Prostate gland (tissue), 2 donors: ENCODE data around the gene LTB. TPM values are rescaled to one million over a fixed set of nuclear protein-coding genes. Genes with fewer than 3 reads are reported as not detected.

ENCODE experiments used
- DNase-seq: peaks from one replicate; pipeline ENCODE4 v3.0.0-alpha.2; 2019; ENCODE audit warnings: low spot score
- H3K27ac ChIP-seq, 2 donors: fragments of 200-600 bp; sonication (generic); 2 replicates each; pipeline ENCODE4 v1.5.1; 2017 to 2019
- H3K27me3 ChIP-seq: fragments of 200-600 bp; sonication (generic); replicated peaks from 2 replicates; pipeline ENCODE4 v1.5.1; 2019; ENCODE audit not compliant: insufficient read depth
- H3K36me3 ChIP-seq, 2 donors: fragments of 200-600 bp; sonication (generic); 1 replicate in 1 of 2; 2 replicates in 1 of 2; pipeline versions ENCODE4 v1.5.1 to v1.8.1; 2017 to 2019
- H3K4me1 ChIP-seq: fragments of 200-600 bp; sonication (generic); replicated peaks from 2 replicates; pipeline ENCODE4 v1.5.1; 2019
- H3K4me3 ChIP-seq, 2 donors: fragments of 200-600 bp; sonication (generic); 2 replicates each; pipeline ENCODE4 v1.5.1; 2017 to 2019
- H3K9me3 ChIP-seq: fragments of 200-600 bp; sonication (generic); 2 replicates; pipeline ENCODE4 v1.5.1; 2017
- CTCF ChIP-seq, 4 experiments: fragments of 200-600 bp in 2 of 4; fragments of 450-650 bp in 2 of 4; sonication (generic) in 2 of 4; IDR thresholded peaks; 1 replicate in 3 of 4; 2 replicates in 1 of 4; pipeline ENCODE4 v1.5.1; 2016 to 2019; ENCODE audit warnings: antibody characterized with exemption in 4 of 4, mild to moderate bottlenecking in 2 of 4, moderate library complexity in 2 of 4
- POLR2A ChIP-seq: fragments of 450-650 bp; IDR thresholded peaks from one replicate; pipeline ENCODE4 v1.6.1; 2016; ENCODE audit warnings: antibody characterized with exemption, mild to moderate bottlenecking
- POLR2AphosphoS5 ChIP-seq: sonication (generic); formaldehyde crosslinking; IDR thresholded peaks from one replicate; pipeline ENCODE4 v1.6.1; 2017; ENCODE audit warnings: antibody characterized with exemption
- WGBS: methylation state at CpG from one replicate; pipeline ENCODE4 v1.1.5; 2018; 5-methylcytosine and 5-hydroxymethylcytosine counted together
- intact Hi-C: fragments of 100-400 bp; cut with DNase I; formaldehyde crosslinking; loops from one replicate; pipeline ENCODE4 v1.14.2; 2022
- total RNA-seq, 2 donors: library from RNA; depleted of rRNA; stranded (reverse); fragments of >200 nt; gene quantifications; one replicate each; pipeline ENCODE4 v1.1.0, GENCODE V29; 2016

The LTB gene
- total RNA-seq, 2 donors from 2014 or later, result 0.97 TPM; not detected in 1

GRCh38 chr6:31621320-31621939 is 39.2 kb upstream of the LTB start:
- 7% methylated on average over 15 of the region's 15 CpGs for WGBS
- TF ChIP-seq POLR2AphosphoS5 (no peak), POLR2A (no peak), CTCF (IDR thresholded peaks at IDR 0.05) (no peak)
- intact Hi-C loops, result loop anchor here (5.0 kb wide), 1 partner anchor 1351 kb away; no protein-coding TSS in a partner anchor
- H3K4me3 ChIP-seq, result peak overlapping the region; percentile 63 to 84
- H3K27ac ChIP-seq, result peak overlapping the region; percentile 92 to 96
- no peaks in the 10 kb centered on the region for H3K27me3 ChIP-seq
- DNase-seq, result no peak
- H3K4me1 ChIP-seq, result no peaks in the 10 kb centered on the region
- peaks cover 23 to 24% of the 10 kb centered on the region in 2 donors for H3K36me3 ChIP-seq
- no peaks in the 10 kb centered on the region for H3K9me3 ChIP-seq

- Histone ChIP-seq H3K27me3 (no peaks in the 10 kb centered on the region), H3K27ac (peak within 1 kb of the TSS; percentile 92 to 96), H3K9me3 (no peaks in the 10 kb centered on the region), H3K4me3 (peak within 1 kb of the TSS; percentile 63 to 84), H3K36me3 (peaks cover 17% of the 10 kb centered on the region in 2 donors), H3K4me1 (no peaks in the 10 kb centered on the region)
- TF ChIP-seq CTCF (IDR thresholded peaks at IDR 0.05) (no peak), POLR2A (peak; percentile 68), POLR2AphosphoS5 (no peak)
- DNase-seq, result peak; percentile 75
- intact Hi-C loops, result loop anchor here (5.0 kb wide), 1 partner anchor 1352 kb away; no protein-coding TSS in a partner anchor
- WGBS, result under 1% methylated on average over 66 of the region's 67 CpGs
These were observed 38.5 kb upstream of the LTB start, which contains the start of gene PRRC2A for GRCh38 chr6:31620586-31621319. PRRC2A (plus strand) TSS chr6:31620715; CDS start chr6:31622790, 2,075 bp downstream.

- Histone ChIP-seq H3K36me3 (peaks cover 9 to 10% of the 10 kb centered on the region in 2 donors), H3K4me1 (no peaks in the 10 kb centered on the region), H3K9me3 (no peaks in the 10 kb centered on the region), H3K27me3 (no peaks in the 10 kb centered on the region), H3K4me3 (peak overlapping the region; percentile 63 to 84), H3K27ac (peak overlapping the region; percentile 92 to 96)
- intact Hi-C loops, result loop anchor here (5.0 kb wide), 1 partner anchor 1352 kb away; no protein-coding TSS in a partner anchor
- WGBS, result under 1% methylated on average over 50 of the region's 50 CpGs
- DNase-seq, result peak; percentile 97
- peak in 2 of 4 experiments; percentile 29 to 44 for TF ChIP-seq CTCF (IDR thresholded peaks at IDR 0.05)
- TF ChIP-seq POLR2A, result peak; percentile 97
- TF ChIP-seq POLR2AphosphoS5, result peak; percentile 94
These were observed 37.8 kb upstream of the LTB start for GRCh38 chr6:31619805-31620585.

GRCh38 chr6:31617010-31617409 is 34.8 kb upstream of the LTB start:
- intact Hi-C loops, result no loop called here

More at GRCh38 chr6:31617010-31617409, 34.8 kb upstream of the LTB start:
- H3K27me3 ChIP-seq, result no peaks in the 10 kb centered on the region
- no peak overlapping the region for H3K4me3 ChIP-seq
- no peaks in the 10 kb centered on the region for H3K4me1 ChIP-seq
- no peak for DNase-seq
- no peak overlapping the region for H3K27ac ChIP-seq
- no peak for TF ChIP-seq CTCF (IDR thresholded peaks at IDR 0.05)
- no peak for TF ChIP-seq POLR2A
- no peak for TF ChIP-seq POLR2AphosphoS5
- H3K9me3 ChIP-seq, result no peaks in the 10 kb centered on the region
- H3K36me3 ChIP-seq, result no peaks in the 10 kb centered on the region
- WGBS, result 84% methylated on average over 2 of the region's 2 CpGs
